ENCODE data around the gene NCAM1. TPM values are rescaled to one million over a fixed set of nuclear protein-coding genes. Genes with fewer than 3 reads are reported as not detected.
A peak's percentile ranks its signal among the peaks of the same experiment; 100 is the strongest.

The NCAM1 gene
- total RNA-seq, 4 donors from 2014 or later = 1.8 to 42.9 (median 10.5) TPM

- Histone ChIP-seq H3K4me3 (no peak overlapping the region), H3K9me3 (no peaks in the 10 kb centered on the region), H3K27me3 (no peaks in the 10 kb centered on the region), H3K36me3 (no peaks in the 10 kb centered on the region), H3K4me1 (no peaks in the 10 kb centered on the region), H3K27ac (no peak overlapping the region)
- TF ChIP-seq, protein P1, sequence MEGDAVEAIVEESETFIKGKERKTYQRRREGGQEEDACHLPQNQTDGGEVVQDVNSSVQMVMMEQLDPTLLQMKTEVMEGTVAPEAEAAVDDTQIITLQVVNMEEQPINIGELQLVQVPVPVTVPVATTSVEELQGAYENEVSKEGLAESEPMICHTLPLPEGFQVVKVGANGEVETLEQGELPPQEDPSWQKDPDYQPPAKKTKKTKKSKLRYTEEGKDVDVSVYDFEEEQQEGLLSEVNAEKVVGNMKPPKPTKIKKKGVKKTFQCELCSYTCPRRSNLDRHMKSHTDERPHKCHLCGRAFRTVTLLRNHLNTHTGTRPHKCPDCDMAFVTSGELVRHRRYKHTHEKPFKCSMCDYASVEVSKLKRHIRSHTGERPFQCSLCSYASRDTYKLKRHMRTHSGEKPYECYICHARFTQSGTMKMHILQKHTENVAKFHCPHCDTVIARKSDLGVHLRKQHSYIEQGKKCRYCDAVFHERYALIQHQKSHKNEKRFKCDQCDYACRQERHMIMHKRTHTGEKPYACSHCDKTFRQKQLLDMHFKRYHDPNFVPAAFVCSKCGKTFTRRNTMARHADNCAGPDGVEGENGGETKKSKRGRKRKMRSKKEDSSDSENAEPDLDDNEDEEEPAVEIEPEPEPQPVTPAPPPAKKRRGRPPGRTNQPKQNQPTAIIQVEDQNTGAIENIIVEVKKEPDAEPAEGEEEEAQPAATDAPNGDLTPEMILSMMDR (IDR thresholded peaks at IDR 0.05) = no peak
- TF ChIP-seq POLR2A (IDR thresholded peaks at IDR 0.05) = no peak
- no peak for DNase-seq
Measured at GRCh38 chr11:112975493-112975892, 14.3 kb downstream of the NCAM1 start.

- H3K9me3 ChIP-seq = no peaks in the 10 kb centered on the region
- H3K4me3 ChIP-seq = no peak overlapping the region
- no peaks in the 10 kb centered on the region for H3K27me3 ChIP-seq
- no peak for DNase-seq
- H3K36me3 ChIP-seq = no peaks in the 10 kb centered on the region
- TF ChIP-seq, protein P1 (IDR thresholded peaks at IDR 0.05) = no peak
- no peak for TF ChIP-seq POLR2A (IDR thresholded peaks at IDR 0.05)
- peak overlapping the region in 1 of 4 donors; percentile 31 for H3K27ac ChIP-seq
- H3K4me1 ChIP-seq = no peaks in the 10 kb centered on the region
Measured at GRCh38 chr11:112977755-112978154, 16.5 kb downstream of the NCAM1 start.

- no peak for DNase-seq
- H3K4me3 ChIP-seq = no peak overlapping the region
- H3K36me3 ChIP-seq = no peaks in the 10 kb centered on the region
Measured at GRCh38 chr11:112983887-112984286, 22.7 kb downstream of the NCAM1 start.

GRCh38 chr11:112989198-112989597 lies 28.0 kb downstream of the NCAM1 start:
- no peaks in the 10 kb centered on the region for H3K27me3 ChIP-seq
- H3K4me1 ChIP-seq = no peaks in the 10 kb centered on the region
- H3K4me3 ChIP-seq = no peak overlapping the region
- no peak for TF ChIP-seq POLR2A (IDR thresholded peaks at IDR 0.05)
- TF ChIP-seq, protein P1 (IDR thresholded peaks at IDR 0.05) = no peak
- H3K27ac ChIP-seq = no peak overlapping the region
- H3K9me3 ChIP-seq = peaks cover 0 to 8% (median 0%) of the 10 kb centered on the region in 4 donors
- H3K36me3 ChIP-seq = no peaks in the 10 kb centered on the region
- DNase-seq = no peak

More at GRCh38 chr11:112983887-112984286, 22.7 kb downstream of the NCAM1 start:
- H3K4me1 ChIP-seq = no peaks in the 10 kb centered on the region
- peaks cover 0 to 4% (median 0%) of the 10 kb centered on the region in 4 donors for H3K9me3 ChIP-seq
- H3K27me3 ChIP-seq = no peaks in the 10 kb centered on the region
- TF ChIP-seq, protein P1 (IDR thresholded peaks at IDR 0.05) = no peak
- TF ChIP-seq POLR2A (IDR thresholded peaks at IDR 0.05) = no peak
- H3K27ac ChIP-seq = no peak overlapping the region

DNA sequence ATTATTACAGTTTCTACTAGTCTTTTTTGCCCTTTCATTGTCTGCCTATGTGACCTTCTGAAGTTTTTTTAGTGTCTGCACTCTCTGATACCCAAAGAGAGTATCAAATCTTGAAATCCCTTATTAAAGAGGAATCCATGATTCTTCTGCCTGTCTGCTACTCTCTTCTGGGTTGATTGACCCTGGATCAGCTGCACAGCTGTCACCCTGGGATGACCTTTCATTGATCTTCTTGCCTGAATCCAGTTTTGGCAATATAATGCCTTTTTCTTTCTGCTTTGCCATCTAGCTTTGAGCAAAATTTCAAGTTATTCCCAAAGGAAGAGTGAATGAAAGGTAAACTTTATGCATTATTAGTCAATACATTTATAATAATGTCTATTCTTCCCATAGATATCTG lies 32.6 kb downstream of the NCAM1 start:
- Histone ChIP-seq H3K36me3 (no peaks in the 10 kb centered on the region), H3K27me3 (no peaks in the 10 kb centered on the region), H3K27ac (no peak overlapping the region), H3K4me3 (no peak overlapping the region), H3K9me3 (peaks cover 0 to 4% (median 0%) of the 10 kb centered on the region in 4 donors), H3K4me1 (no peaks in the 10 kb centered on the region)
- no peak for TF ChIP-seq POLR2A (IDR thresholded peaks at IDR 0.05)
- TF ChIP-seq, protein P1 (IDR thresholded peaks at IDR 0.05) = no peak
- no peak for DNase-seq

All from Peyer's patch (tissue), 4 donors.